HG03342 (cell line): ENCODE measurements around the gene ACACB.

Source experiments
- ATAC-seq: cut with Tn5 transposase; IDR thresholded peaks from one replicate; pipeline ENCODE4 v1.9.1; 2021; ENCODE audit warnings: mild to moderate bottlenecking, moderate library complexity; ENCODE audit not compliant: unreplicated experiment

Gene ACACB

DNA sequence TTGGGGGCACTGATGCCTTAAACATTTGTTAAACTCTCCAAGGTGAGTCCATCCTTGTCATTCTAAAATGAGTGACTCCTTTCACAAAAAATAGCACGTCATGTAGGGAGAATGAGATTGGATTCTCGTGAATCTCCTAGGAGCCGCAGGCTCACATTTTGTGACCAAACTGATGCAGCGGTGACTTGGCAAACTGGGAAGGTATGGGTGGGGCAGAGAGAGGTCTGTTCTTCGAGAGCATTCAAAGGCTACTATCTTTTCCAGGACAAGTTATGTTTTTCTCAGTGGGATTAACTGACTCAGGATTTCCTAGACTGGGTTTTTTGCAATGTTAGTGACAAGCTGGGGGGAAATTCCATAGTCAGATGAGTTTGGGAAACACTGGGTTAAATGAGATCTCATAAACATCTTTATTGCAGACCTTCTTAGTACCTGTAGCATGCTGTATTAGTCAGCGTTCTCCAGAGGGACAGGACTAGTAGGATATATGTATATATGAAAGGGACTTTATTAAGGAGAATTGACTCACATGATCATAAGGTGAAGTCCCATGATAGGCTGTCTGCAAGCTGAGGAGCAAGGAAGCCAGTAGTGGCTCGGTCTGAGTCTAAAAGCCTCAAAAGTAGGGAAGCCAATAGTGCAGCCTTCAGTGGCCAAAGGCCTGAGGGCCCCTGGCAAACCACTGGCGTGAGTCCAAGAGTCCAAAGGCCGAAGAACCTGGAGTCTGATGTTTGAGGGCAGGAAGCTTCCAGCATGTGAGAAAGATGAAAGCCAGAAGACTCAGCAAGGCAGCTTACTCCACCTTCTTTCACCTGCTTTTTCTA lies 131.7 kb downstream of the ACACB start:
- no peak for ATAC-seq

DNA sequence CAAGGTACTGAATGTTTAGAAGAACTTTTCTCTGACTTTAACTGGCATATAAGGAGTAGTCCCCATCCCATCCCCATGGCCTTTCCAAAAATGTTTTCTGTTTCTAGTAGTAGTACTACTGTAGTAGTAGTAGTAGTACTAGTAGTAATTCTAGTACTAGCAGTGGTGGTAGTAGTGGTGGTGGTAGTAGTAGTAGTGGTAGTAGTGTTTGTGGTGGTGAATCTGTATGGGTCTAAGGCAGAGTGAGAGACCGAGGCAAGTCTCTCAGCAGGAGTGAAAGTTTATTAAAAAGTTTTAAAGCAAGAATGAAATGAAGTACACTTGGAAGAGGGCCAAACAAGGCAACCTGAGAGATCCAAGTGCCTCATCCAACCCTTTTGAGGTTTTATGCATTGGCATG lies 134.1 kb downstream of the ACACB start:
- ATAC-seq: no peak

DNA sequence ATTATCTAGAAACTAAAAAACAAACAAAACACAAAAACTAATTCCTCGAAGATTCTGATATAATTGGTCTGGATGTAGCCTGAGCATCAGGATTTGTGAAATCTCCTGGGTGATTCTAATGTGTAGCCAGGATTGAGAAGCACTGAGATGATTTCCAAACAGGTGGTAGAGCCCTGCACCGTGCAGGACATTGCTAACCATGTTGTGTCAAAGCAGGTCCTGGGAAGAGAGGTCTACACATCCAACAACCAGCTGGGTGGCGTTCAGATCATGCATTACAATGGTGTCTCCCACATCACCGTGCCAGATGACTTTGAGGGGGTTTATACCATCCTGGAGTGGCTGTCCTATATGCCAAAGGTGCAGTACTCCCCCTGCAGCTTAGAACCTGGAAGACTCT lies 136.4 kb downstream of the ACACB start:
- no peak for ATAC-seq

DNA sequence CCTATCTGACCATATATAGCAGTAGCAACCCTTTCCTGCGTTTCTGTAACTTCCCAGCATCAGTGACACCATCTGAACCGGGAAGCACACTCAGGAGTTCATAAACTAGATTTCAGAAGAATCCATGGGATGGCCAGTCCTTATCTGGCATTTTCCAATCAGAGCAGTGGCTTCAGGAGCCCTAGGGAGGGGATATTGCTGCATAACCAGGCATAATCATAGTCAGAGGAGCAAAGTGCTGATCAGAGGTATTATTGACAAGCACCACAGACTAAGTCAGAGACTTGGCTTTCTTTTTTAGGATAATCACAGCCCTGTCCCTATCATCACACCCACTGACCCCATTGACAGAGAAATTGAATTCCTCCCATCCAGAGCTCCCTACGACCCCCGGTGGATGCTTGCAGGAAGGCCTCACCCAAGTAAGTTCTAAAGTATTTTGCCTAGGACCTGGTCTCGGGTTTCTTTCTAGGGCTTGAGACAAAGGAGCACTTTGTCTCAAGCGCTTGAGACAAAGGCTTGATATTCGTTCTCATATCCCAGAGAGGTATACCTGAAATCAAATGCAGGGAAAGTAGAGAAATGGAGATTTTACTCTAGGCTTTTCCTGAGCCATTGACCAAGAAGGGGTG lies 137.6 kb downstream of the ACACB start:
- no peak for ATAC-seq

DNA sequence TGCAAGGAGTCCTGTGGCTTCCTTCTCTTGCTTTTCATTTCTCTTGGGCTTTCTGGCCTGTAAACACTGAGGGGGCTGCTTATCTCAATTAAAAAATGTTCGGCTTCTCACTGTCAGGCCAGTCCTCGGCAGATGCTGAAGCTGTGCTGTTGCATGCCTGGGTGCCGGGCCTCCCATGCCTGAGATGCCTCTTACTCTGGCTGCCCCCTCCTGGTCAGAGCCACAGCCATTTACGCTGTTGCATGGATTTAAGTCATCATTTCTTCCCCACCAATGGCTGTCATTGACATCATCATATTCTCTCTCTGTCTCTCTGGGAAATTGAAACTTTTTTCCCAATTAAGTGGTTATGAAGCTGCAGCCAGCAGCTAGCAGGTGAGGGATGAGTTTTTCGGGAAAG lies 139.0 kb downstream of the ACACB start:
- ATAC-seq: no peak

DNA sequence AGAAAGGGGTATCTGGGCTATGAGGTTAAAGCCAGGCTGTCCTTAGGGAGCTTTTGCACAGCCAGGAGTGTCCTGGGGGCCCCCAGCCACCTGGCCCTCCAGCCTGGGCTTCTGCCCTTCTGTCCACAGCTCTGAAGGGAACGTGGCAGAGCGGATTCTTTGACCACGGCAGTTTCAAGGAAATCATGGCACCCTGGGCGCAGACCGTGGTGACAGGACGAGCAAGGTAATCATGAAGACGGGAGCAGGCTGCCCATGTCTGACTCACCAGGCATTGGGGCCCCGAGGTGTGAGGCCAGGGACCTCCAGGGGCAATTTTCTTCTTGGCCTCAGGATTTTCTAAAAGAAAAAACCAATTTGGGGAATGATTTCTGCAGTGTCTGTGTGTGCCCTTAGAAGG lies 139.6 kb downstream of the ACACB start:
- ATAC-seq: no peak

DNA sequence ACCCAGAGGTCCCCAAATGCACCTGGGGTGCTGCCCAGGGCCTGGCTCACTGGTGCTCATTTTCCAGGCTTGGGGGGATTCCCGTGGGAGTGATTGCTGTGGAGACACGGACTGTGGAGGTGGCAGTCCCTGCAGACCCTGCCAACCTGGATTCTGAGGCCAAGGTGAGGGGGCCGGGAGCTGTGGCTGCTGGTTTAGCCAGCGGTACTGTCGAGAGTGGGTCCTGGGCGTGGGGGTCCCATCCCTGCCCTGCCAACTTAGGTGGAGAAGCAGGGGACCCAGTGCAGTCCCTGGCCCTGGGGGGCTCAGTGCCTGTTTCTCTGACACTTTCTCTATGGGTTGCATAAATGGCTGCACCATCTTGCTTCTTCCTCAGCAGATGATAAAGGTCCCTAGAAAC lies 141.8 kb downstream of the ACACB start:
- no peak for ATAC-seq

DNA sequence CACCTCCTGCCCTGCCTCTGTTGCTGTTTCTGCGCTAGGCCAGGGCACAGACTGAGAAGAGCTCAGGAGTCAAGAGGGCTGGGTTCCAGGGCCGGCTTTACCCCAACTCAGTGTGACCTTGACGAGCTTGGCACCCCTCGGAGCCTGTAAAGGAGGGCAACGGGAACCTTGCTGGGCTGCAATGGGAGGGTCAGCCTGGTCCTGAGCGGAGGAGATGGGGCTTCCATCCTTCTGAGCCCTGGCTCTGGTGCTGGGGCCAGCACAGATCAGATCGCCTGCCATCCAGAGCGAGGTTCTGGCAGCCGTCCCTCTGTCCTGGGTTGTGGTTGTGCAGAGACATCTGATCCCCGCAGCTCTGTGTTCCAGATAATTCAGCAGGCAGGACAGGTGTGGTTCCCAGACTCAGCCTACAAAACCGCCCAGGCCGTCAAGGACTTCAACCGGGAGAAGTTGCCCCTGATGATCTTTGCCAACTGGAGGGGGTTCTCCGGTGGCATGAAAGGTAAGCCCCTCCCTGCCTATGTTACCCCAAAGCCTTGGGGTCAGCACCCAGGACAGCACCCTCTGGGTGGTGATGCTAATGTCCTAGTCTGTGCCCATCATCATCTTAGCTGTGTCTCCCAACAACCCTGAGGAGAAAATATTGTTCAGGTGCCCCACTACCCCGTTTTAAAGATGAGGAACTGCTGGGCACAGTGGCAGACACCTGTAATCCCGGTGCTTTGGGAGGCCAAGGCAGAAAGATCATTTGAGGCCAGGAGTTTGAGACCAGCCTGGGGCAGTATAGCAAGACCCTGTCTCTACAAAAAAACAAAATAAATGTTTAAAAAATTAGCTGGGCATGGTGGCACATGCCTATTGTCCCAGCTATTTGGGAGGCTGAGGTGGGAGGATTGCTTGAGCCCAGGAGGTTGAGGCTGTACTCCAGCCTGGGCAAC lies 142.5 kb downstream of the ACACB start:
- no peak for ATAC-seq

DNA sequence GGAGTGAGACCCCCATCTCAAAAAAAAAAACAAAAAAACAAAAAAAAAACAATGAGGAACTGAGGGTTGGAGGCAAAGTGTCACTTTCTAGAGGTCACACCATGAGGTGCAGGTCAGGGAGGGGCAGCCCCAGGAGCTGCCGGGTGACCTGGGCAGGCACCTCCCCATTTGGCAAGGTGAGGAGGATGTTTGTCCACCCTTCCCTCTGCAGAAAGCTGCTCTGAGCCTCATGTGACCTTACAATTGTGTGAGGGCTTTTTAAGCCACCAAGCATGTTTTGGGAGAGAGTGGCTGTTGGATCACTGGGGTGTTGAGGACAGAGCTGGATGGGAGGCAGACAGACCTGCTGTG lies 143.1 kb downstream of the ACACB start:
- no peak for ATAC-seq

DNA sequence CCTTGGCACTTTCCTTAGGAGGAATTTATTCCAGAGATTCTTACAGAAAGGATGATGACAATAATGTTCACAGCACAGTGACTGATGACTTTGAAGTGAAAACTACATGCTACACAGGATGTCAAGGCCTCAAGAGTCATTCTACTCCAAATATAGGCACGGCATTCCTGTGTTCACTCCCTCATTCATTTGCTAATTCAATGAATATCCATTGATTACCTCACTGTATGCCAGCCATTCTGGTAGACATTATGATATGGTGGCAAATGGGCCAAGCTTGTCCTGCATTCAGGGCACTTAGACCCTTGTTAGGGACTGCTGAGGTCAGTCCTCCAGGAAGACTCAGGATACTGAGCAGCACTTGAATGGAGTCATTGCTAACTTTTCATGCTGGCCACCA lies 144.7 kb downstream of the ACACB start:
- ATAC-seq: no peak

DNA sequence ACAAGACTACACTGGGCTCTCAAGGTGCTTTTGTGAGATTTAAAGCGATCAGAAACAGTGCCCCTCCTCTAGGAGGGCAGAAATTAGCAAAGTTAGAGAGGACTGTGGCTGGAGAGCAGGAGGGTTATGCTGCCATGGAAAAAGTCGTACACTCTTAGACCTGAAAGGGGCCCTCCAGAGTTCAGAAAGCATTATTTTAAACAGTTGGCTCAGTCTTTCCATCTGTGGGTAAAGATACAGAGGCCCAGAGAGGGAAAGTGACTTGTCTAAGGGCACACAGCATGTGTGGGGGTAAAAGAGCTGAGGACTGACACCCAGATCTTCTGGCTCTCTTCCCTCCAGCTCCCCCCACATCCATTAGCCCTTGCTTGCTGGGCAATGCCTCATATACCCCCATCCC lies 145.6 kb downstream of the ACACB start:
- ATAC-seq: no peak

DNA sequence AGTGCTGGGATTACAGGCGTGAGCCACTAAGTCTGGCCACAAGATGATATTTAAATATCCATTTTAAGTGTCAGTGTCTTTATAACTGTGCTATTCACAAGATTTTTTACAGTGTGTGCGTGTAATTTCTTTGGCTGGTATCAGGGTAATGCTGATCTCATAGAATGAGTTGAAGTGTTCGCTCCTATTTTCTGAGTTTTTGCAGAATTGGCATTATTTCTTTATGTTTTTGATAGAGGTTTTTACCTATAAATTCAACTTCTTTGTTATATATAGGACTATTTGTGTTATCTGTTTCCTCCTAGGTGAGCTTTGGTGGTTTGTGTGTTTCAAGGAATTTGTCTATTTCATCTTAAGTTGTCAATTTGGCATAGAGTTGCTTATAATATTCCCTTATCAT lies 147.1 kb downstream of the ACACB start:
- no peak for ATAC-seq

DNA sequence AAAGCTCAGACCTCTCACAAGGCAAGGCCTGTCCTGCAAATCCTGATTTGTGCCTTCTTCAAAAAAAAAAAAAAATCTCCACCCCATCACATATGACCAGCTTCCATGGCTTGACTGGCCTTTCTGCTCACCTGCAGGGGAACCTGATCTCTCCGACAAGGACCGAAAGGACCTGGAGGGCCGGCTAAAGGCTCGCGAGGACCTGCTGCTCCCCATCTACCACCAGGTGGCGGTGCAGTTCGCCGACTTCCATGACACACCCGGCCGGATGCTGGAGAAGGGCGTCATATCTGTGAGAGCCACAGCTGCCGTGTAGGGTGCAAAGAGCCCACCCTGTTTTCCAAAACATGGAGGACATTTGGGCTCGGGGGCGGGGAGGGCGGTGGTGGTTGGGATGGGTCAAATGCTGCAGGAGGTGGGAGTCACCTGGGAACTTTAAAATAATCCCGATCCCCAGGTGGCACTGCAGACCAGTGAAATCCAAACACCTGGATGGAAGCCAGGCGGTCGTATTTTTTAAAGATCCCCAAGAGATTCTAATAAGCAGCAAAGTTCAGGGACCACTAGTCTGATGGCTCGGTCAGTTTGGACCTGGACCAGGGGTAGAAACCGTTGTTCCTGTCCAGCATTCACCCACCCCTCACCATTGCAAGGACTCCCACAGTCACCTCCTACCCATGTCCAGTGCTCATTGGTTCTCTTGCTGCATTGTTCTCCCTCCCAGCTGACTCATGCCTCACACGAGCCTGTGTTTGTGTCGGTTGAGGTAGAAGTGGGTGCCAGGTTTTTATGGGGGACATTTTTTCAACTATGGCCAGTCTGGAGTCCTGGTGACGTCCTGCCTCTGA lies 147.9 kb downstream of the ACACB start:
- ATAC-seq: no peak

DNA sequence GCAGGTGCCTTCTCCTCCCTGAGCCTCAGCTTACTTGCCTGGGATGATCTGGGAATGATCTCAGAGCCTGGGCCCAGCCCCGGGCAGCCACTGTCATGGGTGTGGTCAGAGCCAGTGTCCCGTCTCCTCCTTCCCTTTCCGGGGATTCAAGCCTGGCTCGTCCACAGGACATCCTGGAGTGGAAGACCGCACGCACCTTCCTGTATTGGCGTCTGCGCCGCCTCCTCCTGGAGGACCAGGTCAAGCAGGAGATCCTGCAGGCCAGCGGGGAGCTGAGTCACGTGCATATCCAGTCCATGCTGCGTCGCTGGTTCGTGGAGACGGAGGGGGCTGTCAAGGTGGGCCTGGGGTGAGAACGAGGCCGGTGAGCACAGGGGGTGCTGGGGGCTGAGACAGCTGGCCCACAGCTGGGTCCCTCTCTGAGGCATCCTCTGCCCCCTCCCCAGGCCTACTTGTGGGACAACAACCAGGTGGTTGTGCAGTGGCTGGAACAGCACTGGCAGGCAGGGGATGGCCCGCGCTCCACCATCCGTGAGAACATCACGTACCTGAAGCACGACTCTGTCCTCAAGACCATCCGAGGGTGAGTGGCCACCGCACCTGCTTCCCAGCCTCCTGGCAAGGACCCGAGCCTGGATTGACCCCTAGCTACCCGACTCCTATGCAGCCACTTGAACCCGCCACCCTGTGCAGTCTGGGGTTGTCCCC lies 148.7 kb downstream of the ACACB start:
- no peak for ATAC-seq

DNA sequence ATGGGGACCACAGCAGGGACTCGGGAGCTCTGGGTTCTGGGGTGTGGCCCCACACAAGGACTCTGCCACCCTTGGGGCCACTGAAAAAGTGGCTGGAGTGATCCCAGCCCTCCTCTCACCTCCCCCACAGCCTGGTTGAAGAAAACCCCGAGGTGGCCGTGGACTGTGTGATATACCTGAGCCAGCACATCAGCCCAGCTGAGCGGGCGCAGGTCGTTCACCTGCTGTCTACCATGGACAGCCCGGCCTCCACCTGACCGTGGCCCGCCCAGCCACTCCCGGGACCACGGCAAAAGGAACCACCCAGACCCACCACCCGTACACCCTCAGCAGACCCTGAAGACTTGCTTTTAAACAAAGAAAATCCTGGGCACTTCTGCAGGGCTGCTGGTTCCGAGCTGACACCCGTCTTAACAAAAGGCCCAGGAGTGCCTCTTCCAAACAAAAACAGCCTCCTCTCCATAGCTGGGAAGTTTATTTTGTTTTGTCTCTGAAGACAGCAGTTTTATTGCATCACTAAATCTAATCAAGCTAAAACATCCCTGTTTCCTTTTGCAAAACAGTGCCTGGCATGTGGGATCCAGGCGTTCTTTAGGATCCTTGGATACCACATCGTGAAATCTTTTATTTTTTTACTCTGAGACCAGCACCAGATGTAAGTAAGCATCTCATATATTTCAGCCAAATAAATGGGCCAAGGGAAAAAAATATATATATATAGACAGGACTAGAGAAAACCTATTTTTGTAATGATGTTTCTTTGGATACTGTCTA lies 149.9 kb downstream of the ACACB start:
- no peak for ATAC-seq

DNA sequence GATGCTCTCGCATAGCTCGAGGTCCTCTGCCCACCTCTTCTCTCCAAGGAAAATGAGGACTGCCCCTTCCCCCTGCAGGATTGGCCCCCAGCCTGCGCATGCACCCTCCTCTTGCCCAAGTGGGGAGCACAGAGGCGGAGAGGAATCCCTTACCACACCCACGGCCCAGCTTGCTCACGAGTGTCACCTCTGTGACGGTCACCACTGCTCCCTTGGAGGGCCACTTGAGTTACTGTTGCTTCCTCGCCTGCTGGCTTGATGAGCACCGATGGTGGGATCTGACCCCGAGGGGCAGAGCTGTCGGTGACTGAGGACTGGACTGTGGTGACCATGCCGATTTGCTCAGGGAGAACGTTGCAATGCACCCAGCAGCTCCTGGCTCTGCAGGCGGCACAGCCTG lies 151.0 kb downstream of the ACACB start:
- ATAC-seq: no peak

DNA sequence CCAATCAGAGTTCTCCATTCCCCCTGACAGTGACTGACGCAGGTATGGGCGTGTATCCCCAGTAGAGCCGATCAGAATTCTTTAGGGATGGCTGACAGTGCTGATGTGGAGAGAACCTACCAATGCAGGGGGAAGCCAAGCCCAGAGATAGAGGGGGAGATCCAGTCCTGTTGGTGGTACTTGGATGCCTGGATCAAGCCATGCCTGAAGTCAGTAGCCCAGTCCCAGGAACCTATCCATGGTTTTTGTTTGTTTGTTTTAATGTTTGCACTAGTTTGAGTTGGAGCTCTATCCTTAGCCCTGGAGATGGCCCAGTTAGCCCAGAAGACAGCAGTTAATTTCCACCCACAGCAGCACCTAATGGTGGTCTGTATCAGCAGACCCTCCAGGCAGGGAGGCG lies 152.5 kb downstream of the ACACB start:
- no peak for ATAC-seq

DNA sequence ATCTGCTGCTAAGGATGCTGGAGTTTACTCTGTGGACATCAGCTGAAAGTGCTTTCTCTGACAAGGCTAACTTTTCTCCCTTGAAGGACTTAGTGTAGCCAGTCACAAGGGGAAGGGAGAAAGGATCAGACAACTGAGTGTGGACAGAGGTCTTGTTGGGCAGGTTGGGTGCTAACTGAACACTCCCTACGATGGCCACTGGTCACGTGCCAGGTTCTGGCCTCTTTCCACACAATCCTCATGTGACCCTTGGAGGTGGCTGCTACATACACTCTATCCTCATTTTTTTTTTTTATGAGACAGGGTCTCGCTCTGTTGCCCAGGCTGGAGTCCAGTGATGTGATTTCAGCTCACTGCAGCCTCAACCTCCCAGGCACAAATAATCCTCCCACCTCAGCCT lies 153.0 kb downstream of the ACACB start:
- no peak for ATAC-seq

DNA sequence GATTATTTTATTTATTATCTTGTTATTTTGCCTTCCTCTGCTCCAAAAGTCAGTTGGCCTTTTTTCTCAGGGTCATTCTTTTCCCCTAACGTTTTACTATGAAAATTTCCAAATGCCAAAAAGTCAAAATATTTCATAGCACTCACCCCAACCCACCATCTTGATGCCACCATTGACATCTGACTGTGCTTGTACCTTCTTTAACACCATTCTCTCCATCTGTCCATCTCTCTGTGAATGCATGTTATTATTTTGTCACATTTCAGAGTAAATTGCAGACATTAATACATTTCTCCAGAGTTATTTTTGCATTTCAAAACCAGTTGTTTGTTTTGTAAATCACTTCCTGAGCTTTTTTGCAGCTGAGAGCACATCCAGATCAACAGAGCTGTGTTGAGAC lies 154.1 kb downstream of the ACACB start:
- ATAC-seq: no peak
